Upper lobe of left lung (tissue), 6 donors: ENCODE data around the gene SLC25A45. TPM values are rescaled to one million over a fixed set of nuclear protein-coding genes. Genes with fewer than 3 reads are reported as not detected.

ENCODE experiments used
- ATAC-seq, 2 donors: fragments of 200-7000 bp; cut with Tn5 transposase; one replicate each; pipeline ENCODE4 v1.9.1; 2022; ENCODE audit warnings: mild to moderate bottlenecking in 2 of 2, moderate library complexity in 2 of 2; ENCODE audit not compliant: low FRiP score in 2 of 2
- DNase-seq, 2 donors: peaks; one replicate each; pipeline ENCODE4 v3.0.0-alpha.2; 2019 to 2020
- H3K27ac ChIP-seq, 4 donors: fragments of 200-600 bp; sonication (generic); one replicate each; pipeline ENCODE4 v1.5.1; 2016 to 2019
- H3K27me3 ChIP-seq, 4 donors: fragments of 200-600 bp; sonication (generic); one replicate each; pipeline ENCODE4 v1.5.1; 2017 to 2019
- H3K36me3 ChIP-seq, 4 donors: fragments of 200-600 bp; sonication (generic); one replicate each; pipeline ENCODE4 v1.5.1; 2016 to 2019
- H3K4me1 ChIP-seq, 4 donors: fragments of 200-600 bp; sonication (generic); one replicate each; pipeline ENCODE4 v1.5.1; 2018 to 2019
- H3K4me3 ChIP-seq, 4 donors: fragments of 200-600 bp; sonication (generic); one replicate each; pipeline ENCODE4 v1.5.1; 2017 to 2019; ENCODE audit warnings: mild to moderate bottlenecking in 2 of 4, moderate library complexity in 1 of 4
- H3K9me3 ChIP-seq, 4 donors: fragments of 200-600 bp; sonication (generic); one replicate each; pipeline ENCODE4 v1.5.1; 2018 to 2019
- EP300 ChIP-seq, 4 donors: sonication (generic); formaldehyde crosslinking; IDR thresholded peaks; one replicate each; pipeline ENCODE4 v1.5.1; 2017; ENCODE audit warnings: antibody characterized with exemption in 4 of 4, control low read depth in 2 of 4
- POLR2A ChIP-seq, 4 donors: fragments of 450-650 bp; IDR thresholded peaks; one replicate each; pipeline ENCODE4 v1.5.1; 2016 to 2017; ENCODE audit warnings: antibody characterized with exemption in 4 of 4, mild to moderate bottlenecking in 2 of 4
- POLR2AphosphoS5 ChIP-seq, 2 donors: sonication (generic); formaldehyde crosslinking; IDR thresholded peaks; one replicate each; pipeline ENCODE4 v1.5.1; 2017; ENCODE audit warnings: antibody characterized with exemption in 2 of 2
- WGBS, 2 donors: methylation state at CpG; one replicate each; pipeline ENCODE4 v1.1.5; 2017 to 2018; 5-methylcytosine and 5-hydroxymethylcytosine counted together
- total RNA-seq, 6 donors: library from RNA; depleted of rRNA in 4 of 6; stranded (reverse); fragments of >200 nt in 4 of 6; gene quantifications; one replicate each; pipeline versions ENCODE4 v1.1.0 to v1.2.1, GENCODE V29; 2016 to 2021
- TF ChIP-seq, protein P1 (sequence below), 6 experiments: fragments of 450-650 bp in 4 of 6; fragments of 200-600 bp in 2 of 6; sonication (generic) in 2 of 6; IDR thresholded peaks; one replicate each; pipeline ENCODE4 v1.5.1; 2016 to 2019; ENCODE audit warnings: antibody characterized with exemption in 6 of 6
- donor health status: DM: no; HTN: no; CAD: no; lungs with moderate emphysema.
- donor health status: DM: no; HTN: yes; CAD: no; lungs with severe emphysema.

Gene SLC25A45
- total RNA-seq, 6 donors from 2014 or later = 5.5 to 40.8 (median 19.4) TPM

DNA sequence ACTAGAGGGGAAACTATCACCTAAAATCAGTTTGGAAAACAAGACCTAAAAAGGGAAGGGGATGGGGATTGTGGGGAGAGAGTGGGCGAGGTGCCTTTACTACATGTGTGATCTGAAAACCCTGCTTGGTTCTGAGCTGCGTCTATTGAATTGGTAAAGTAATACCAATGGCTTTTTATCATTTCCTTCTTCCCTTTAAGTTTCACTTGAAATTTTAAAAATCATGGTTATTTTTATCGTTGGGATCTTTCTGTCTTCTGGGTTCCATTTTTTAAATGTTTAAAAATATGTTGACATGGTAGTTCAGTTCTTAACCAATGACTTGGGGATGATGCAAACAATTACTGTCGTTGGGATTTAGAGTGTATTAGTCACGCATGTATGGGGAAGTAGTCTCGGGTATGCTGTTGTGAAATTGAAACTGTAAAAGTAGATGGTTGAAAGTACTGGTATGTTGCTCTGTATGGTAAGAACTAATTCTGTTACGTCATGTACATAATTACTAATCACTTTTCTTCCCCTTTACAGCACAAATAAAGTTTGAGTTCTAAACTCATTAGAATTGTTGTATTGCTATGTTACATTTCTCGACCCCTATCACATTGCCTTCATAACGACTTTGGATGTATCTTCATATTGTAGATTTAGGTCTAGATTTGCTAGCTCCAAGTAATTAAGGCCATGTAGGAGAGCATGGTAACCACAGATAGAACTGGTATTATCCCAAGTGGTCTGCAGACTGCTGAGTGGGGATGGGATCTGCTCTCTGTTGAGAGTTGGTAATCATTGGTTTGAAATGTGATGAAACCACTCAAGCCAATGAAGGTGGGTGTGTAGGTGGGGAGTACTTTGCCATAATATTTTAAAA lies 43.8 kb upstream of the SLC25A45 start:
- Histone ChIP-seq H3K9me3 (no peaks in the 10 kb centered on the region), H3K4me1 (peaks cover 20 to 51% (median 37%) of the 10 kb centered on the region in 4 donors), H3K36me3 (peaks cover 0 to 58% (median 8%) of the 10 kb centered on the region in 4 donors), H3K27me3 (no peaks in the 10 kb centered on the region), H3K4me3 (peak overlapping the region; percentile 66 to 93 (median 74)), H3K27ac (peak overlapping the region; percentile 97 to 100 (median 100))
- 1% methylated on average over 9 of the region's 9 CpGs for WGBS, 2 donors
- ATAC-seq = no peak
- peak in 1 of 2 donors; percentile 21 for DNase-seq
- TF ChIP-seq EP300 (IDR thresholded peaks at IDR 0.05) = peak in 3 of 4 donors; percentile 18 to 87 (median 62)
- TF ChIP-seq, protein P1, sequence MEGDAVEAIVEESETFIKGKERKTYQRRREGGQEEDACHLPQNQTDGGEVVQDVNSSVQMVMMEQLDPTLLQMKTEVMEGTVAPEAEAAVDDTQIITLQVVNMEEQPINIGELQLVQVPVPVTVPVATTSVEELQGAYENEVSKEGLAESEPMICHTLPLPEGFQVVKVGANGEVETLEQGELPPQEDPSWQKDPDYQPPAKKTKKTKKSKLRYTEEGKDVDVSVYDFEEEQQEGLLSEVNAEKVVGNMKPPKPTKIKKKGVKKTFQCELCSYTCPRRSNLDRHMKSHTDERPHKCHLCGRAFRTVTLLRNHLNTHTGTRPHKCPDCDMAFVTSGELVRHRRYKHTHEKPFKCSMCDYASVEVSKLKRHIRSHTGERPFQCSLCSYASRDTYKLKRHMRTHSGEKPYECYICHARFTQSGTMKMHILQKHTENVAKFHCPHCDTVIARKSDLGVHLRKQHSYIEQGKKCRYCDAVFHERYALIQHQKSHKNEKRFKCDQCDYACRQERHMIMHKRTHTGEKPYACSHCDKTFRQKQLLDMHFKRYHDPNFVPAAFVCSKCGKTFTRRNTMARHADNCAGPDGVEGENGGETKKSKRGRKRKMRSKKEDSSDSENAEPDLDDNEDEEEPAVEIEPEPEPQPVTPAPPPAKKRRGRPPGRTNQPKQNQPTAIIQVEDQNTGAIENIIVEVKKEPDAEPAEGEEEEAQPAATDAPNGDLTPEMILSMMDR (IDR thresholded peaks at IDR 0.05) = no peak
- peak in 1 of 2 donors; percentile 92 for TF ChIP-seq POLR2AphosphoS5 (IDR thresholded peaks at IDR 0.05)
- peak in 3 of 4 donors; percentile 31 to 65 (median 37) for TF ChIP-seq POLR2A (IDR thresholded peaks at IDR 0.05)

DNA sequence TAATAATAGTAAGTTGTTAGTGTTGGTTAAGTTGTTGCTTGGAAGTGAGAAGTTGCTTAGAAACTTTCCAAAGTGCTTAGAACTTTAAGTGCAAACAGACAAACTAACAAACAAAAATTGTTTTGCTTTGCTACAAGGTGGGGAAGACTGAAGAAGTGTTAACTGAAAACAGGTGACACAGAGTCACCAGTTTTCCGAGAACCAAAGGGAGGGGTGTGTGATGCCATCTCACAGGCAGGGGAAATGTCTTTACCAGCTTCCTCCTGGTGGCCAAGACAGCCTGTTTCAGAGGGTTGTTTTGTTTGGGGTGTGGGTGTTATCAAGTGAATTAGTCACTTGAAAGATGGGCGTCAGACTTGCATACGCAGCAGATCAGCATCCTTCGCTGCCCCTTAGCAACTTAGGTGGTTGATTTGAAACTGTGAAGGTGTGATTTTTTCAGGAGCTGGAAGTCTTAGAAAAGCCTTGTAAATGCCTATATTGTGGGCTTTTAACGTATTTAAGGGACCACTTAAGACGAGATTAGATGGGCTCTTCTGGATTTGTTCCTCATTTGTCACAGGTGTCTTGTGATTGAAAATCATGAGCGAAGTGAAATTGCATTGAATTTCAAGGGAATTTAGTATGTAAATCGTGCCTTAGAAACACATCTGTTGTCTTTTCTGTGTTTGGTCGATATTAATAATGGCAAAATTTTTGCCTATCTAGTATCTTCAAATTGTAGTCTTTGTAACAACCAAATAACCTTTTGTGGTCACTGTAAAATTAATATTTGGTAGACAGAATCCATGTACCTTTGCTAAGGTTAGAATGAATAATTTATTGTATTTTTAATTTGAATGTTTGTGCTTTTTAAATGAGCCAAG lies 42.9 kb upstream of the SLC25A45 start:
- DNase-seq = peak in 1 of 2 donors; percentile 61
- H3K4me3 ChIP-seq = peak overlapping the region; percentile 66 to 93 (median 74)
- peaks cover 17 to 51% (median 38%) of the 10 kb centered on the region in 4 donors for H3K4me1 ChIP-seq
- WGBS, 2 donors = 0% methylated on average over 9 of the region's 9 CpGs
- H3K27me3 ChIP-seq = no peaks in the 10 kb centered on the region
- H3K36me3 ChIP-seq = peaks cover 0 to 54% (median 8%) of the 10 kb centered on the region in 4 donors
- peak overlapping the region; percentile 97 to 100 (median 100) for H3K27ac ChIP-seq
- TF ChIP-seq, protein P1 (IDR thresholded peaks at IDR 0.05) = peak in 5 of 6 experiments; percentile 22 to 59 (median 40)
- TF ChIP-seq POLR2A (IDR thresholded peaks at IDR 0.05) (peak; percentile 37 to 89 (median 80)), EP300 (IDR thresholded peaks at IDR 0.05) (peak in 2 of 4 donors; percentile 66 to 76), POLR2AphosphoS5 (IDR thresholded peaks at IDR 0.05) (peak; percentile 85 to 94)
- ATAC-seq = no peak
- no peaks in the 10 kb centered on the region for H3K9me3 ChIP-seq

DNA sequence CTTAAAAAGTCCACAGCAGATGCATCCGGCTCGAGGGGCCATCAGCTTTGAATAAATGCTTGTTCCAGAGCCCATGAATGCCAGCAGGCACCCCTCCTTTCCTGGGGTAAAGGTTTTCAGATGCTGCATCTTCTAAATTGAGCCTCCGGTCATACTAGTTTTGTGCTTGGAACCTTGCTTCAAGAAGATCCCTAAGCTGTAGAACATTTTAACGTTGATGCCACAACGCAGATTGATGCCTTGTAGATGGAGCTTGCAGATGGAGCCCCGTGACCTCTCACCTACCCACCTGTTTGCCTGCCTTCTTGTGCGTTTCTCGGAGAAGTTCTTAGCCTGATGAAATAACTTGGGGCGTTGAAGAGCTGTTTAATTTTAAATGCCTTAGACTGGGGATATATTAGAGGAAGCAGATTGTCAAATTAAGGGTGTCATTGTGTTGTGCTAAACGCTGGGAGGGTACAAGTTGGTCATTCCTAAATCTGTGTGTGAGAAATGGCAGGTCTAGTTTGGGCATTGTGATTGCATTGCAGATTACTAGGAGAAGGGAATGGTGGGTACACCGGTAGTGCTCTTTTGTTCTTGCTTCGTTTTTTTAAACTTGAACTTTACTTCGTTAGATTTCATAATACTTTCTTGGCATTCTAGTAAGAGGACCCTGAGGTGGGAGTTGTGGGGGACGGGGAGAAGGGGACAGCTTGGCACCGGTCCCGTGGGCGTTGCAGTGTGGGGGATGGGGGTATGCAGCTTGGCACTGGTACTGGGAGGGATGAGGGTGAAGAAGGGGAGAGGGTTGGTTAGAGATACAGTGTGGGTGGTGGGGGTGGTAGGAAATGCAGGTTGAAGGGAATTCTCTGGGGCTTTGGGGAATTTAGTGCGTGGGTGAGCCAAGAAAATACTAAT lies 42.0 kb upstream of the SLC25A45 start:
- H3K4me3 ChIP-seq = peak overlapping the region; percentile 66 to 93 (median 74)
- H3K36me3 ChIP-seq = peaks cover 0 to 54% (median 8%) of the 10 kb centered on the region in 4 donors
- H3K9me3 ChIP-seq = no peaks in the 10 kb centered on the region
- peaks cover 18 to 50% (median 36%) of the 10 kb centered on the region in 4 donors for H3K4me1 ChIP-seq
- no peaks in the 10 kb centered on the region for H3K27me3 ChIP-seq
- 1% methylated on average over 18 of the region's 18 CpGs for WGBS, 2 donors
- no peak for ATAC-seq
- H3K27ac ChIP-seq = peak overlapping the region; percentile 97 to 100 (median 100)
- DNase-seq = peak; percentile 32 to 88
- peak in 3 of 4 donors; percentile 26 to 66 (median 30) for TF ChIP-seq POLR2A (IDR thresholded peaks at IDR 0.05)
- TF ChIP-seq, protein P1 (IDR thresholded peaks at IDR 0.05) = no peak
- peak; percentile 1 to 77 for TF ChIP-seq POLR2AphosphoS5 (IDR thresholded peaks at IDR 0.05)
- peak in 1 of 4 donors; percentile 13 for TF ChIP-seq EP300 (IDR thresholded peaks at IDR 0.05)
